WTC11 (cell line): ENCODE results near the gene PUM1. TPM values are rescaled to one million over a fixed set of nuclear protein-coding genes. Genes with fewer than 3 reads are reported as not detected.

Source experiments
- ATAC-seq: fragments of 200-7000 bp; cut with Tn5 transposase; 2 replicates; pipeline ENCODE4 v1.10.0; 2021; ENCODE audit warnings: mild to moderate bottlenecking, moderate library complexity
- CTCF ChIA-PET: fragments of 300-600 bp; sonication (Branson Sonifier 250); formaldehyde crosslinking; loops from one replicate; lab custom pipeline; 2021; ENCODE audit warnings: antibody characterized with exemption; lab: Charles Lee
- POLR2A ChIA-PET: fragments of 350-600 bp; sonication (Branson Sonifier 250); formaldehyde crosslinking; loops from one replicate; lab custom pipeline; 2021; ENCODE audit warnings: antibody characterized with exemption; lab: Charles Lee
- DNase-seq: peaks from one replicate; pipeline ENCODE4 v3.0.0; 2021; ENCODE audit warnings: low spot score
- H3K27ac Mint-ChIP-seq: 2 replicates; pipeline ENCODE4 v1.8.0; 2021; ENCODE audit warnings: mixed read lengths
- H3K27me3 Mint-ChIP-seq: 2 replicates; pipeline ENCODE4 v1.8.0; 2021; ENCODE audit warnings: low read depth, mild to moderate bottlenecking, moderate library complexity, mixed read lengths
- H3K36me3 Mint-ChIP-seq: 2 replicates; pipeline ENCODE4 v1.8.0; 2021; ENCODE audit warnings: mixed read lengths
- H3K4me1 Mint-ChIP-seq: 2 replicates; pipeline ENCODE4 v1.8.0; 2022; ENCODE audit warnings: mixed read lengths
- H3K4me3 Mint-ChIP-seq: 2 replicates; pipeline ENCODE4 v1.8.0; 2021; ENCODE audit warnings: mild to moderate bottlenecking, moderate library complexity, mixed read lengths
- H3K9me3 Mint-ChIP-seq: 2 replicates; pipeline ENCODE4 v1.8.0; 2021; ENCODE audit warnings: mixed read lengths
- ETV6 ChIP-seq: sonication (generic); formaldehyde crosslinking; IDR thresholded peaks from 2 replicates; pipeline ENCODE4 v1.8.1; 2022; ENCODE audit warnings: mild to moderate bottlenecking, missing genetic modification reagents
- FOXK1 ChIP-seq: sonication (generic); formaldehyde crosslinking; IDR thresholded peaks from 2 replicates; pipeline ENCODE4 v1.8.0; 2022; ENCODE audit warnings: mild to moderate bottlenecking, moderate library complexity, missing genetic modification reagents
- FOXP1 ChIP-seq: sonication (generic); formaldehyde crosslinking; IDR thresholded peaks from 2 replicates; pipeline ENCODE4 v1.8.0; 2022; ENCODE audit warnings: missing genetic modification reagents, mild to moderate bottlenecking, moderate library complexity, borderline replicate concordance
- GTF2I ChIP-seq: fragments of 250-450 bp; sonication (Bioruptor Pico); conservative IDR thresholded peaks from 2 replicates; pipeline ENCODE4 v1.4.0; 2021; ENCODE audit warnings: mild to moderate bottlenecking
- JUN ChIP-seq: sonication (generic); formaldehyde crosslinking; IDR thresholded peaks from 2 replicates; pipeline ENCODE4 v1.8.0; 2023; ENCODE audit warnings: mild to moderate bottlenecking, missing genetic modification reagents
- NFYB ChIP-seq: sonication (generic); formaldehyde crosslinking; conservative IDR thresholded peaks from 2 replicates; pipeline ENCODE4 v1.8.0; 2022; ENCODE audit warnings: low read depth, missing genetic modification reagents
- ZBTB21 ChIP-seq: sonication (generic); formaldehyde crosslinking; IDR thresholded peaks from 2 replicates; pipeline ENCODE4 v1.8.1; 2023; ENCODE audit warnings: mild to moderate bottlenecking, missing genetic modification reagents, borderline replicate concordance
- ZNF138 ChIP-seq: sonication (generic); formaldehyde crosslinking; conservative IDR thresholded peaks from 2 replicates; pipeline ENCODE4 v1.8.1; 2022; ENCODE audit warnings: mild to moderate bottlenecking, moderate library complexity, missing genetic modification reagents
- total RNA-seq: library from RNA; stranded (reverse); gene quantifications from 3 replicates; pipeline ENCODE4 v1.2.3, GENCODE V29; 2021
- TF ChIP-seq, protein P1 (sequence below): fragments of 250-450 bp; sonication (Bioruptor Pico); IDR thresholded peaks from 2 replicates; pipeline ENCODE4 v2.1.2; 2022; ENCODE audit warnings: mild to moderate bottlenecking, moderate library complexity
- TF ChIP-seq, protein P2 (sequence below): sonication (generic); formaldehyde crosslinking; IDR thresholded peaks from 2 replicates; pipeline ENCODE4 v1.8.0; 2022; ENCODE audit warnings: mild to moderate bottlenecking, missing genetic modification reagents
- TF ChIP-seq, protein P3 (sequence below): sonication (generic); formaldehyde crosslinking; IDR thresholded peaks from 2 replicates; pipeline ENCODE4 v1.8.0; 2022; ENCODE audit warnings: mild to moderate bottlenecking, missing genetic modification reagents
- TF ChIP-seq, protein P4 (sequence below): fragments of 250-450 bp; sonication (Bioruptor Pico); IDR thresholded peaks from 2 replicates; pipeline ENCODE4 v1.9.0; 2021; ENCODE audit warnings: mild to moderate bottlenecking, borderline replicate concordance
- TF ChIP-seq, protein P5 (sequence below): sonication (generic); formaldehyde crosslinking; IDR thresholded peaks from 2 replicates; pipeline ENCODE4 v1.8.1; 2023; ENCODE audit warnings: mild to moderate bottlenecking, missing genetic modification reagents, moderate library complexity
- TF ChIP-seq, protein P6 (sequence below): fragments of 250-450 bp; sonication (Bioruptor Pico); IDR thresholded peaks from 2 replicates; pipeline ENCODE4 v1.9.0; 2021; ENCODE audit warnings: moderate library complexity, mild to moderate bottlenecking, inconsistent platforms, borderline replicate concordance
- TF ChIP-seq, protein P7 (sequence below): sonication (generic); formaldehyde crosslinking; IDR thresholded peaks from 2 replicates; pipeline ENCODE4 v1.8.1; 2023; ENCODE audit warnings: mild to moderate bottlenecking, missing genetic modification reagents, moderate library complexity
- TF ChIP-seq, protein P8 (sequence below): sonication (generic); formaldehyde crosslinking; IDR thresholded peaks from 2 replicates; pipeline ENCODE4 v1.8.1; 2022; ENCODE audit warnings: mild to moderate bottlenecking, moderate library complexity, missing genetic modification reagents
- TF ChIP-seq, protein P9 (sequence below): sonication (generic); formaldehyde crosslinking; IDR thresholded peaks from 2 replicates; pipeline ENCODE4 v1.8.1; 2023; ENCODE audit warnings: mild to moderate bottlenecking, moderate library complexity, missing genetic modification reagents
- TF ChIP-seq, protein P10 (sequence below): sonication (generic); formaldehyde crosslinking; IDR thresholded peaks from 2 replicates; pipeline ENCODE4 v1.8.0; 2022; ENCODE audit warnings: mild to moderate bottlenecking, missing genetic modification reagents

Gene PUM1
- total RNA-seq, 1 experiment from 2014 or later = 147 TPM

DNA sequence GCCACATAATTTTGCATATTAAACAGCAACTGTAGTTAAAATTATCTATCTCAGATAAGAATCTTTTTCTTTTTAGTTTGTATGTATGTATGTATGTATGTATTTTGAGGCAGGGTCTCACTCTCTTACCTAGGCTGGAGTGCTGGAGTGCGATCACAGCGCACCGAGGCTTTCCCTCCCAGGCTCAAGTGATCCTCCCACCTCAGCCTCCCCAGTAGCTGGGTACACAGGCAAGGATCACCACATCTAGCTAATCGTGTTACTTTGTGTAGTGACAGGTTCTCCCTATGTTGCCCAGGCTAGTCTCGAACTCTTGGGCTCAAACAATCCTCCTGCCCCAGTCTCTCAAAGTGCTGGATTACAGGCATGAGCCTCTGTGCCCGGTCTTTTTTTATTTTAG lies 30.5 kb upstream of the PUM1 start:
- ATAC-seq (no peak), DNase-seq (no peak)
- peaks cover 1% of the 10 kb centered on the region; the same call in 1 of the 2 replicates for H3K4me1 Mint-ChIP-seq
- H3K4me3 Mint-ChIP-seq = no peak overlapping the region
- H3K36me3 Mint-ChIP-seq = no peaks in the 10 kb centered on the region
- H3K9me3 Mint-ChIP-seq = no peaks in the 10 kb centered on the region
- H3K27me3 Mint-ChIP-seq = no peaks in the 10 kb centered on the region
- TF ChIP-seq, protein P1, sequence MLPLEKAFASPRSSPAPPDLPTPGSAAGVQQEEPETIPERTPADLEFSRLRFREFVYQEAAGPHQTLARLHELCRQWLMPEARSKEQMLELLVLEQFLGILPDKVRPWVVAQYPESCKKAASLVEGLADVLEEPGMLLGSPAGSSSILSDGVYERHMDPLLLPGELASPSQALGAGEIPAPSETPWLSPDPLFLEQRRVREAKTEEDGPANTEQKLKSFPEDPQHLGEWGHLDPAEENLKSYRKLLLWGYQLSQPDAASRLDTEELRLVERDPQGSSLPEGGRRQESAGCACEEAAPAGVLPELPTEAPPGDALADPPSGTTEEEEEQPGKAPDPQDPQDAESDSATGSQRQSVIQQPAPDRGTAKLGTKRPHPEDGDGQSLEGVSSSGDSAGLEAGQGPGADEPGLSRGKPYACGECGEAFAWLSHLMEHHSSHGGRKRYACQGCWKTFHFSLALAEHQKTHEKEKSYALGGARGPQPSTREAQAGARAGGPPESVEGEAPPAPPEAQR (CRISPR knock-in tag) = no peak
- TF ChIP-seq, protein P2, sequence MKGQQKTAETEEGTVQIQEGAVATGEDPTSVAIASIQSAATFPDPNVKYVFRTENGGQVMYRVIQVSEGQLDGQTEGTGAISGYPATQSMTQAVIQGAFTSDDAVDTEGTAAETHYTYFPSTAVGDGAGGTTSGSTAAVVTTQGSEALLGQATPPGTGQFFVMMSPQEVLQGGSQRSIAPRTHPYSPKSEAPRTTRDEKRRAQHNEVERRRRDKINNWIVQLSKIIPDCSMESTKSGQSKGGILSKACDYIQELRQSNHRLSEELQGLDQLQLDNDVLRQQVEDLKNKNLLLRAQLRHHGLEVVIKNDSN = no peak
- TF ChIP-seq JUN (CRISPR knock-in tag) (no peak), FOXP1 (no peak)
- TF ChIP-seq, protein P3, sequence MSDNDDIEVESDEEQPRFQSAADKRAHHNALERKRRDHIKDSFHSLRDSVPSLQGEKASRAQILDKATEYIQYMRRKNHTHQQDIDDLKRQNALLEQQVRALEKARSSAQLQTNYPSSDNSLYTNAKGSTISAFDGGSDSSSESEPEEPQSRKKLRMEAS (CRISPR knock-in tag) = no peak
- TF ChIP-seq, protein P4, sequence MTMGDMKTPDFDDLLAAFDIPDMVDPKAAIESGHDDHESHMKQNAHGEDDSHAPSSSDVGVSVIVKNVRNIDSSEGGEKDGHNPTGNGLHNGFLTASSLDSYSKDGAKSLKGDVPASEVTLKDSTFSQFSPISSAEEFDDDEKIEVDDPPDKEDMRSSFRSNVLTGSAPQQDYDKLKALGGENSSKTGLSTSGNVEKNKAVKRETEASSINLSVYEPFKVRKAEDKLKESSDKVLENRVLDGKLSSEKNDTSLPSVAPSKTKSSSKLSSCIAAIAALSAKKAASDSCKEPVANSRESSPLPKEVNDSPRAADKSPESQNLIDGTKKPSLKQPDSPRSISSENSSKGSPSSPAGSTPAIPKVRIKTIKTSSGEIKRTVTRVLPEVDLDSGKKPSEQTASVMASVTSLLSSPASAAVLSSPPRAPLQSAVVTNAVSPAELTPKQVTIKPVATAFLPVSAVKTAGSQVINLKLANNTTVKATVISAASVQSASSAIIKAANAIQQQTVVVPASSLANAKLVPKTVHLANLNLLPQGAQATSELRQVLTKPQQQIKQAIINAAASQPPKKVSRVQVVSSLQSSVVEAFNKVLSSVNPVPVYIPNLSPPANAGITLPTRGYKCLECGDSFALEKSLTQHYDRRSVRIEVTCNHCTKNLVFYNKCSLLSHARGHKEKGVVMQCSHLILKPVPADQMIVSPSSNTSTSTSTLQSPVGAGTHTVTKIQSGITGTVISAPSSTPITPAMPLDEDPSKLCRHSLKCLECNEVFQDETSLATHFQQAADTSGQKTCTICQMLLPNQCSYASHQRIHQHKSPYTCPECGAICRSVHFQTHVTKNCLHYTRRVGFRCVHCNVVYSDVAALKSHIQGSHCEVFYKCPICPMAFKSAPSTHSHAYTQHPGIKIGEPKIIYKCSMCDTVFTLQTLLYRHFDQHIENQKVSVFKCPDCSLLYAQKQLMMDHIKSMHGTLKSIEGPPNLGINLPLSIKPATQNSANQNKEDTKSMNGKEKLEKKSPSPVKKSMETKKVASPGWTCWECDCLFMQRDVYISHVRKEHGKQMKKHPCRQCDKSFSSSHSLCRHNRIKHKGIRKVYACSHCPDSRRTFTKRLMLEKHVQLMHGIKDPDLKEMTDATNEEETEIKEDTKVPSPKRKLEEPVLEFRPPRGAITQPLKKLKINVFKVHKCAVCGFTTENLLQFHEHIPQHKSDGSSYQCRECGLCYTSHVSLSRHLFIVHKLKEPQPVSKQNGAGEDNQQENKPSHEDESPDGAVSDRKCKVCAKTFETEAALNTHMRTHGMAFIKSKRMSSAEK (CRISPR knock-in tag) = no peak
- ChIA-PET POLR2A (no interaction called here), CTCF (no interaction called here)
- H3K27ac Mint-ChIP-seq = no peak overlapping the region

DNA sequence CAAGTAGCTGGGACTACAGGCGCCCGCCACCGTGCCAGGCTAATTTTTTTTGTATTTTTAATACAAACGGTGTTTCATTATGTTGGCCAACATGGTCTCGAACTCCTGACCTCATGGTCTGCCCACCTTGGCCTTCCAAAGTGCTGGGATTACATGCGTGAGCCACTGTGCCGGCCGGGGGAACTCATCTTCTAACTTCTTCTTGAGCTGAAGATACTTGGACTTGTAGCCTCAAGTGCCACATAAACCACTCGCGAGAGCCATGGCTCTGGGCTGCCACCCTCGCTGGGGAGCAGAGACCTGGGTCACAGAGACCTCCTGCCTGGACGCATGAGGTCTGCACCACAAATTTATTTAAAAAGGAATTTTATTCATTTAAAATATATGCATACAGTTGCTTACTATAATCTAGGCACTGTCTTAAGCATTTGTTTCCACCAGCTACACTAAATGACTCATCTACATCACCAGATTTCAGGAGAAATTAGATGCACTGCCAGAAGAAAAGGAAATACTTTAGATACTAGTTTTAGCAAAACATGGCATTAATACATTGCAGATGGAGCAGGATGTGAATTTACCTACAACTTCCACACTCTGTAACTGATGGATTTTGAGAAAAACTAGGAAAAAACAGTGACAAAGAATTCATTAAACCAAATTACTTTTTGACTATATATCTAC lies 29.9 kb upstream of the PUM1 start:
- DNase-seq (no peak), ATAC-seq (no peak)
- Mint-ChIP-seq H3K9me3 (no peaks in the 10 kb centered on the region), H3K36me3 (no peaks in the 10 kb centered on the region), H3K4me1 (no peaks in the 10 kb centered on the region), H3K27ac (no peak overlapping the region), H3K4me3 (no peak overlapping the region), H3K27me3 (no peaks in the 10 kb centered on the region)
- ChIA-PET CTCF (interaction anchor here (0.5 to 1.2 kb wide), 2 partner anchors 86 to 910 kb away, joined by 3 read pairs; no protein-coding TSS in a partner anchor), POLR2A (no interaction called here)
- TF ChIP-seq GTF2I (no peak), ZBTB21 (CRISPR knock-in tag) (no peak), NFYB (CRISPR knock-in tag) (no peak), ETV6 (no peak), FOXK1 (CRISPR knock-in tag) (no peak), ZNF138 (no peak)
- TF ChIP-seq, protein P5, sequence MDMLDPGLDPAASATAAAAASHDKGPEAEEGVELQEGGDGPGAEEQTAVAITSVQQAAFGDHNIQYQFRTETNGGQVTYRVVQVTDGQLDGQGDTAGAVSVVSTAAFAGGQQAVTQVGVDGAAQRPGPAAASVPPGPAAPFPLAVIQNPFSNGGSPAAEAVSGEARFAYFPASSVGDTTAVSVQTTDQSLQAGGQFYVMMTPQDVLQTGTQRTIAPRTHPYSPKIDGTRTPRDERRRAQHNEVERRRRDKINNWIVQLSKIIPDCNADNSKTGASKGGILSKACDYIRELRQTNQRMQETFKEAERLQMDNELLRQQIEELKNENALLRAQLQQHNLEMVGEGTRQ (CRISPR knock-in tag) = no peak
- TF ChIP-seq, protein P6, sequence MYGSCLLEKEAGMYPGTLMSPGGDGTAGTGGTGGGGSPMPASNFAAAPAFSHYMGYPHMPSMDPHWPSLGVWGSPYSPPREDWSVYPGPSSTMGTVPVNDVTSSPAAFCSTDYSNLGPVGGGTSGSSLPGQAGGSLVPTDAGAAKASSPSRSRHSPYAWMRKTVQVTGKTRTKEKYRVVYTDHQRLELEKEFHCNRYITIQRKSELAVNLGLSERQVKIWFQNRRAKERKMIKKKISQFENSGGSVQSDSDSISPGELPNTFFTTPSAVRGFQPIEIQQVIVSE (CRISPR knock-in tag) = no peak
- TF ChIP-seq, protein P7, sequence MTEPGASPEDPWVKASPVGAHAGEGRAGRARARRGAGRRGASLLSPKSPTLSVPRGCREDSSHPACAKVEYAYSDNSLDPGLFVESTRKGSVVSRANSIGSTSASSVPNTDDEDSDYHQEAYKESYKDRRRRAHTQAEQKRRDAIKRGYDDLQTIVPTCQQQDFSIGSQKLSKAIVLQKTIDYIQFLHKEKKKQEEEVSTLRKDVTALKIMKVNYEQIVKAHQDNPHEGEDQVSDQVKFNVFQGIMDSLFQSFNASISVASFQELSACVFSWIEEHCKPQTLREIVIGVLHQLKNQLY (CRISPR knock-in tag) = no peak
- TF ChIP-seq, protein P8, sequence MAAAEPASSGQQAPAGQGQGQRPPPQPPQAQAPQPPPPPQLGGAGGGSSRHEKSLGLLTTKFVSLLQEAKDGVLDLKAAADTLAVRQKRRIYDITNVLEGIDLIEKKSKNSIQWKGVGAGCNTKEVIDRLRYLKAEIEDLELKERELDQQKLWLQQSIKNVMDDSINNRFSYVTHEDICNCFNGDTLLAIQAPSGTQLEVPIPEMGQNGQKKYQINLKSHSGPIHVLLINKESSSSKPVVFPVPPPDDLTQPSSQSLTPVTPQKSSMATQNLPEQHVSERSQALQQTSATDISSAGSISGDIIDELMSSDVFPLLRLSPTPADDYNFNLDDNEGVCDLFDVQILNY (CRISPR knock-in tag) = no peak
- TF ChIP-seq, protein P9, sequence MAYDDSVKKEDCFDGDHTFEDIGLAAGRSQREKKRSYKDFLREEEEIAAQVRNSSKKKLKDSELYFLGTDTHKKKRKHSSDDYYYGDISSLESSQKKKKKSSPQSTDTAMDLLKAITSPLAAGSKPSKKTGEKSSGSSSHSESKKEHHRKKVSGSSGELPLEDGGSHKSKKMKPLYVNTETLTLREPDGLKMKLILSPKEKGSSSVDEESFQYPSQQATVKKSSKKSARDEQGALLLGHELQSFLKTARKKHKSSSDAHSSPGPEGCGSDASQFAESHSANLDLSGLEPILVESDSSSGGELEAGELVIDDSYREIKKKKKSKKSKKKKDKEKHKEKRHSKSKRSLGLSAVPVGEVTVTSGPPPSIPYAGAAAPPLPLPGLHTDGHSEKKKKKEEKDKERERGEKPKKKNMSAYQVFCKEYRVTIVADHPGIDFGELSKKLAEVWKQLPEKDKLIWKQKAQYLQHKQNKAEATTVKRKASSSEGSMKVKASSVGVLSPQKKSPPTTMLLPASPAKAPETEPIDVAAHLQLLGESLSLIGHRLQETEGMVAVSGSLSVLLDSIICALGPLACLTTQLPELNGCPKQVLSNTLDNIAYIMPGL (CRISPR knock-in tag) = no peak
- TF ChIP-seq, protein P10, sequence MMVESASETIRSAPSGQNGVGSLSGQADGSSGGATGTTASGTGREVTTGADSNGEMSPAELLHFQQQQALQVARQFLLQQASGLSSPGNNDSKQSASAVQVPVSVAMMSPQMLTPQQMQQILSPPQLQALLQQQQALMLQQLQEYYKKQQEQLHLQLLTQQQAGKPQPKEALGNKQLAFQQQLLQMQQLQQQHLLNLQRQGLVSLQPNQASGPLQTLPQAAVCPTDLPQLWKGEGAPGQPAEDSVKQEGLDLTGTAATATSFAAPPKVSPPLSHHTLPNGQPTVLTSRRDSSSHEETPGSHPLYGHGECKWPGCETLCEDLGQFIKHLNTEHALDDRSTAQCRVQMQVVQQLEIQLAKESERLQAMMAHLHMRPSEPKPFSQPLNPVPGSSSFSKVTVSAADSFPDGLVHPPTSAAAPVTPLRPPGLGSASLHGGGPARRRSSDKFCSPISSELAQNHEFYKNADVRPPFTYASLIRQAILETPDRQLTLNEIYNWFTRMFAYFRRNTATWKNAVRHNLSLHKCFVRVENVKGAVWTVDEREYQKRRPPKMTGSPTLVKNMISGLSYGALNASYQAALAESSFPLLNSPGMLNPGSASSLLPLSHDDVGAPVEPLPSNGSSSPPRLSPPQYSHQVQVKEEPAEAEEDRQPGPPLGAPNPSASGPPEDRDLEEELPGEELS (CRISPR knock-in tag) = no peak
